IPS DF 6.9 (cell line): Measurements from ENCODE around the gene LRRC8A.

Experiments used
- DNase-seq: peaks from one replicate; pipeline ENCODE4 v3.0.0-alpha.2; 2013; ENCODE audit warnings: low read depth, low spot score
- H3K27ac ChIP-seq: one replicate; pipeline ENCODE4 v1.5.1; 2013; ENCODE audit warnings: low read length, control low read depth
- H3K27me3 ChIP-seq: 2 replicates; pipeline ENCODE4 v1.6.1; 2013; ENCODE audit warnings: mild to moderate bottlenecking, low read length; ENCODE audit not compliant: control insufficient read depth, insufficient read depth
- H3K36me3 ChIP-seq: 2 replicates; pipeline ENCODE4 v1.6.1; 2013; ENCODE audit warnings: low read length; ENCODE audit not compliant: control insufficient read depth, insufficient read depth
- H3K4me1 ChIP-seq: 2 replicates; pipeline ENCODE4 v1.6.1; 2013; ENCODE audit warnings: low read length; ENCODE audit not compliant: control insufficient read depth, insufficient read depth
- H3K4me3 ChIP-seq: 2 replicates; pipeline ENCODE4 v1.5.1; 2013; ENCODE audit warnings: mild to moderate bottlenecking, low read length
- H3K9me3 ChIP-seq: 2 replicates; pipeline ENCODE4 v1.6.1; 2013; ENCODE audit warnings: low read length, inconsistent platforms; ENCODE audit not compliant: control insufficient read depth, insufficient read depth
- WGBS: extraction: QIAGEN DNeasy Blood & Tissue Kit; methylation state at CpG from one replicate; pipeline ENCODE4 v1.1.7; 2013; ENCODE audit warnings: mixed read lengths, missing lambda C conversion rate; ENCODE audit not compliant: insufficient read length, insufficient coverage; 5-methylcytosine and 5-hydroxymethylcytosine counted together

LRRC8A gene

DNA sequence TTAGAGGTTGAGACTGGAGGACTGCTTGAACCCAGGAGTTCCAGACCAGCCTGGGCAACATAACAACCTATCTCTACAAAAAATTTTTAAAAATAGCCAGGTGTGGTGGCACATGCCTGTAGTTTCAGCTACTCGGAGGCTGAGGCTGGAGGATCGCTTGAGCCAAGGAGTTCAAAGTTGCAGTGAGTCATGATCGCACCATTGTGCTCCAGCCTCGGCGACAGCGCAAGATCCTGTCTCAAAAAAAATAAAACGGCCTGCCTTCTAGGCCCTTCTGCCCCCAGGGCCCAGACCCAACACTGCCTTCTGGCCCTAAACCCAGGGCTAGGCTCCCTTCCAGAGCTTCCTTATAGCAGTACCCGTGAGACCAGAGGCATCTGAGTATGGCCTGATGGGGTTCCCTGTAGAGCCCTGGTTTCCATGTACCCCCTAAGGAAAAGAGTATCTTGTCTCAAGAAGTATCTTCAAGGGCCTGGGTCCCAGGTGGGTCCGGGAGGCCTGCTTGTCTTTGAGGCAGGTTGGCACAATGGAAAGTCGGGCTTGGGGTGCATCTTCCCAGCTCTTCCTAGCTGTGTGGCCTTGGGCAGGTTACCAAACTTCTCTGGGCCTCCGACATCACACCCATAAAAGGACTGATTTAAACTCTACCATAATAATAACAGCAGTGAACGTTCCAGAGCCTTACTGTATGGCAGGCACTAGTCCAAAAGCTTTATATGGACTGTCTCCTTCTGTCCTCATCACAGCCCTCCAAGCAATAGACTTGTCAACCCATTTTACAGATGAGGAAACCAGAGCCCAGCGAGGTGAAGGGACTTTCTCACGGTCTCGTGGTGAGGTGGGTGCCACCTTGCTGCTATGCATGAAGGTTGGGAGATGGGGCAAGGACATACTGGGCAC is 9.6 kb downstream of the LRRC8A start:
- no CpG with 5 or more reads among the region's 15 CpGs for WGBS
- H3K36me3 ChIP-seq = peaks cover 14% of the 10 kb centered on the region

DNA sequence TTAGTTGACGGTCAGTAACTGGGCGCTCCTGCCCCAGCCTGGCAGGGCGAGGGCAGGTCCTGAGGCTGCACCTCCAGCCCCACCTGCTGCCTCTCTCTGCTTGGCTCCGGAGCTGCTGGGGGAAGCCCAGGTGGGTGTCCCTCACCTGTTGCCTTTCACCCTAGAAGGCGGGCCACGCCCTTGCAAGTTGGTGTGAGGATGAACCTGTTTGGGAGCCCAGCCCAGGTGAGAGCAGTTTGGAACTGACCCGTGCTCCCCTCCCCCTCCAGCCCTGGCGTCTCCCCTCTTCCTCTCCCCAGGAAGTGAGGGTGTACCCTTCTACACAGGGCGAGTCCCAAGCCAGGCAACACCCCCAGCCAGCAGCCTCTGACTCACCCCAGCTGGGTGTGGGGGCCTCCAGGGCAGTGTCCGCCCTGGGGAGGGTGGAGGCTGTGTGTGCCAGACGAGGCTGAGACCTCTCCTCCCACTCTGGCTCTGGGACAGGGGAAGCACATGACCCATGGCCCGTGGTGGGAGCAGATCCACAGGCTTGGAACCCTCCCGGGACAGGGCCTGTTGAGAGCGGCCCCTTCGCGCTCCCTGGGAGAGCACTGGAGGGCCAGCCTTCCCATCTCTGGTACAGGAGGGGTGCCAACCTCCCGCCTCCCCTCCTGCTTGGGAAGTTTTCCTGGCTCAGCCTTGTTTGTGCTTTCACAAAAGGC is 10.4 kb downstream of the LRRC8A start:
- peaks cover 7% of the 10 kb centered on the region; the same call in 1 of the 2 replicates for H3K4me1 ChIP-seq
- no peak for DNase-seq
- H3K4me3 ChIP-seq = no peak overlapping the region
- no peaks in the 10 kb centered on the region for H3K9me3 ChIP-seq
- H3K27me3 ChIP-seq = no peaks in the 10 kb centered on the region
- WGBS = no CpG with 5 or more reads among the region's 17 CpGs
- no peak overlapping the region for H3K27ac ChIP-seq
- peaks cover 13% of the 10 kb centered on the region for H3K36me3 ChIP-seq

More for the DNA sequence above, 9.6 kb downstream of the LRRC8A start:
- no peak overlapping the region for H3K27ac ChIP-seq
- no peaks in the 10 kb centered on the region for H3K27me3 ChIP-seq
- no peak overlapping the region for H3K4me3 ChIP-seq
- H3K4me1 ChIP-seq = peaks cover 7% of the 10 kb centered on the region; the same call in 1 of the 2 replicates
- H3K9me3 ChIP-seq = no peaks in the 10 kb centered on the region
- DNase-seq = no peak

DNA sequence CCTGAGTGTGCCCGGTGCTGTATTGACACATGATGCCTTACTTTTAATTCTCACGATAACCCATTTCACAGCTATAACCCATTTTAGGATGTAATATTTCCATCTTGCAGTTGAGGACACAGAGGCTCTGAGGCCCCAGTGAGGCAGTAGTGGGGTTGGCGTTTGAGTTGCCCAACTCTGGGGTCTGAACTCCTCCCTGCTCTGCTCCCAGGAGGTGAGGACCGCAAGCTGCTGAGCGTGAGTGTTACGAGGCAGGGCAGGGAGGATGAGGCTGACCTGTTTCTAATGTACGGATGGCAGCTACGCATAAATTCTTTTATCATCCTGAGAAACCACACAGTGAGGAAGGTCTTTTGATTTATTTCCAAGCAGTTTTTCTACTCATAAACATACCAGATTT is 11.4 kb downstream of the LRRC8A start:
- DNase-seq = no peak
- Histone ChIP-seq H3K4me3 (no peak overlapping the region), H3K27ac (no peak overlapping the region), H3K27me3 (no peaks in the 10 kb centered on the region), H3K4me1 (peaks cover 6% of the 10 kb centered on the region; the same call in 1 of the 2 replicates), H3K9me3 (no peaks in the 10 kb centered on the region), H3K36me3 (peaks cover 13% of the 10 kb centered on the region)
- WGBS = no CpG with 5 or more reads among the region's 8 CpGs

DNA sequence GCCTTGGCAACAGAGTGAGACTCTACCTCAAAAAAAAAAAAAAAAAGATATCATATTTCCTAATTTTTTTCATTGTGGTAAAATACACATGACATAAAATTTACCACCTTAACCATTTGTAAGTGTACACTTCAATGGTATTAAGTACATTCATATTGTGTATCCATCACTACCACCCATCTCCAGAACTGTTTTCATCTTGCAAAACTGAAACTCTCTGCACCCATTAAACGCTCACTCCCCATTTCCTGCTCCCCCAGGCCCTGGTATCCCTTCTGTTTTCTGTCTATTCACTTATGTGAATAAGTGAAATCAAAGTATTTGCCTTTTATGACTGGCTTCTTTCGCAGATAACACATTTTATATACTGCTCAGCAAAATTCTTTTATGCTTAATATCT is 12.8 kb downstream of the LRRC8A start:
- Histone ChIP-seq H3K9me3 (no peaks in the 10 kb centered on the region), H3K36me3 (peaks cover 13% of the 10 kb centered on the region), H3K27ac (no peak overlapping the region), H3K27me3 (no peaks in the 10 kb centered on the region), H3K4me3 (no peak overlapping the region), H3K4me1 (peaks cover 4% of the 10 kb centered on the region; the same call in 1 of the 2 replicates)
- no CpG with 5 or more reads among the region's 2 CpGs for WGBS
- no peak for DNase-seq

DNA sequence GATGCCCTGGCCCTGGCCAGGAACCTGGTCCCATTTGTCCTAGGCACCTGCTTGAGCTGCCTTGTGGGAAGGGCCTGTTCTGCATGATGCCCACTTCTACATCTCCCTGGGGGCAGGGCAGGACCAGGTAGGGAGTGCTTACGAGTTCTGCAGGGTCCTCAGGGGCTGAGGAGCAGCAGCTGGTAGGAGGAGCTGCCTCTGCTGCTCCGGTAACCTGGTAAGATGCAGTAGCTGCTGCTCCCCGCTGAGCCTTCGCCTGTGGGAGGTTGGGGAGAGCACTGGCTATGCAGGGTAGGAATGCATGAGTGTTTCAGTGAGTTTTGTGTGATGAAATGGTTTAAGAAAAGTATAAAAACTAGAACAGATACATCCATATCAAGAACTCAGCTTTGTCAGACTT is 13.6 kb downstream of the LRRC8A start:
- no peaks in the 10 kb centered on the region for H3K9me3 ChIP-seq
- no peak overlapping the region for H3K4me3 ChIP-seq
- H3K27me3 ChIP-seq = no peaks in the 10 kb centered on the region
- WGBS = no CpG with 5 or more reads among the region's 4 CpGs
- DNase-seq = no peak
- peaks cover 4% of the 10 kb centered on the region; the same call in 1 of the 2 replicates for H3K4me1 ChIP-seq
- peaks cover 13% of the 10 kb centered on the region for H3K36me3 ChIP-seq
- no peak overlapping the region for H3K27ac ChIP-seq

DNA sequence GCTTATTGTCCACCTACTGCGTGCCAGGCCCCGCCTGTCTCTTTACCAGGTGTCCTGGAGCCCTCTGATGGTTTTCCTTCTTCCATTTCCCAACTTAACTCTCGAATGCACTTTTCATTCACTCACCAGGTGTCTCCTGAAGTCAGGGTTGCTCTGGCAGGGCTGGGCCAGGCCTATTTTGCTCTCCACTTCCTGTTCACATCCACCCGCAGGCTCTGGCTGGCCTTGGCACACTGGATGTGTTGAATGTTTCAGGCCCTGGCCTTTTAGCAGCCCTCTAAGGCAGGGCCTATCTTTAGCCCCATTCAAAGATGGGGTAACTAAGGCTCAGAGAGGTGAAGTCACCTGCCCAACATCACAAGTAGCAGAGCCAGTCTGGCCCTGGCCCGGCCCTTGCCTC is 16.4 kb downstream of the LRRC8A start:
- Histone ChIP-seq H3K27ac (no peak overlapping the region), H3K27me3 (no peaks in the 10 kb centered on the region), H3K4me1 (peaks cover 1% of the 10 kb centered on the region; the same call in 1 of the 2 replicates), H3K4me3 (no peak overlapping the region), H3K36me3 (peaks cover 1% of the 10 kb centered on the region; the same call in 1 of the 2 replicates), H3K9me3 (no peaks in the 10 kb centered on the region)
- DNase-seq = no peak
- WGBS = no CpG with 5 or more reads among the region's 5 CpGs

DNA sequence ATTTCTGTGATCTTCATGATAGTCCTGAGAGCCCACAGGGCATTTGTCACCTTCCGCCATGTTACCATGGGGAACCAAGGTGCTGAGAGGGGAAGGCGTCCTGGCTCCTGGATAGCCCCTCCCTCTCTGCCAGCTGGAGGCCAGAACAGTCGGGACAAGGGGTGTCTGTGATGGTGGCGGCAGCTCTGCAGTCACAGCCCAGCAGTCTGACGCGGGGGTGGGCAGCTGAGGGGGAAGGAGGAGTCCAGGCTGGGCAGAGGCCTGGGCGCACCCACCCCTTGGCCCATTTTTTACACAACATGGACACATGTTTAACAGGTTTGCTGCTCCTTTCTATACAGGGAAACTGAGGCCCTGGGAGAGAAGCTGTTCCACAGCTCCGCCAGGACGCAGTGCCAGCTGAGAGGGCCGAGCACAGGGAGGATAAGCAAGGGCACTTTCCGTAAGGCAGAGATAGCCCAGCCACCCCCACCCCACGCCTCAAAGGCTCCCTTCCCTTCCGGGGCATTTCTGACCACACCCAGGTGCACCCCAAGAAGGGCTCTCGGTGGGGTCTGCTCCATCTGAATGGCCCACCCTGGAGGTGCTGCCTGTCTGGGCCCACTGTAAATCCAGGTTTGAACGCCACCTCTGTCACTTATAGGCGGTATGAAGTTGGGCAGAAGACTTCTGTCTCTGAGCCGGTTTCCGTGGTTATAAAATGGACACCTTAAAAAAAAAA is 17.1 kb downstream of the LRRC8A start:
- Histone ChIP-seq H3K27ac (no peak overlapping the region), H3K36me3 (no peaks in the 10 kb centered on the region), H3K9me3 (no peaks in the 10 kb centered on the region), H3K4me3 (no peak overlapping the region), H3K4me1 (peaks cover 1% of the 10 kb centered on the region; the same call in 1 of the 2 replicates), H3K27me3 (no peaks in the 10 kb centered on the region)
- no peak for DNase-seq
- no CpG with 5 or more reads among the region's 18 CpGs for WGBS

DNA sequence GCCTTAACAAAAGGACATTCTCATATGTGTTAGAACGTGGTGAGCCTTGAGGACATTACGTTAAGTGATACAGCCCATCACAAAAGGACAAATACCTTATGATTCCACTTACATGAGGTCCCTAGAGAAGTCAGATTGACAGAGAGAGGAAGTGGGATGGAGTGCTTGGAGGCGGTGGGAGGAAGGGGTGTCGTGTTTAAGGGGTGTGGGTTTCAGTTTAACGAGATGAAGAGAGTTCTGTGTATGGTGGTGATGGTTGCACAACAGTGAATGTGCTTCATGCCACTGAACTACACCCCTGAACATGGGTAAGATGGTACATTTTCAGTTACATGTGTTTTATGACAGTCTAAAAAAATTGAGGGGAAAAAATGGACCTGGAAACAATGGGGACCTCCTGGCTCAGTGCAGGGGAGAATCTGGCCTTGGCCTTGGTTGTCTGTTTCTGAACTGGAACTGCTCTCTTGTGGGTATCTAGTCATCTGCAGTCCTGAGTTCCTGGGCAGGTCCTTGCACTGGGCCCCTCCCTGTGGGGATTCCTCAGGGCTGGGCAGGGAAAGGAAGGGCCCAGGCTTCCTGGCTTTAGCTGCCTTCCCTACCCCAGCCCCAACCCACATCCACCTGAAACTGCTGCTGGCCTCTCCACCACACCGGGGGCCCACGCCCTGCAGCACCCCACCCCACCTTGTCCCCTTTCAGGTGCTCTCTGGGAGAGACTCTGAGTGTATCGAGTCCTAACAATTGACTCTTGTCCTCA is 17.8 kb downstream of the LRRC8A start:
- no peaks in the 10 kb centered on the region for H3K36me3 ChIP-seq
- no peaks in the 10 kb centered on the region for H3K27me3 ChIP-seq
- peaks cover 1% of the 10 kb centered on the region; the same call in 1 of the 2 replicates for H3K4me1 ChIP-seq
- no peak overlapping the region for H3K4me3 ChIP-seq
- no peak for DNase-seq
- no CpG with 5 or more reads among the region's 8 CpGs for WGBS
- H3K9me3 ChIP-seq = no peaks in the 10 kb centered on the region
- no peak overlapping the region for H3K27ac ChIP-seq

DNA sequence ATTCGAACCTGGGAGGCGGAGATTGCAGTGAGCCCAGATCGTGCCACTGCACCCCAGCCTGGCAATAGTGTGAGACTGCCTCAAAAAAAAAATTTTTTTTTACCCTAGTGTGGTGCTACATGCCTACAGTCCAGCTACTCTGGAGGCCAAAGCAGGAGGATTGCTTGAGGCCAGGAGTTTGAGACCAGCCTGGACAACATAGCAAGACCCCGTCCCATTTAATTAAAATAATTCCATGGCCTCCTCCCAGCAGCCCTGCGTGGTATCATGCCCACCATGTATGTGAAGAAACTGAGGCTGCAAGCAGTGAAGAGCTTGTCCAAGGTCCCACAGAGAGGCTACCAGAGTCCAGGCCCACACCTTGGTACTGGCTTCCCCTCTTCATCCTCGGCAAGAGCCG is 19.4 kb downstream of the LRRC8A start:
- WGBS = no CpG with 5 or more reads among the region's 7 CpGs
- Histone ChIP-seq H3K4me3 (no peak overlapping the region), H3K27me3 (no peaks in the 10 kb centered on the region), H3K27ac (no peak overlapping the region), H3K9me3 (no peaks in the 10 kb centered on the region), H3K4me1 (no peaks in the 10 kb centered on the region), H3K36me3 (no peaks in the 10 kb centered on the region)
- no peak for DNase-seq
